Measurements from ENCODE around the gene TSEN2.

DNA sequence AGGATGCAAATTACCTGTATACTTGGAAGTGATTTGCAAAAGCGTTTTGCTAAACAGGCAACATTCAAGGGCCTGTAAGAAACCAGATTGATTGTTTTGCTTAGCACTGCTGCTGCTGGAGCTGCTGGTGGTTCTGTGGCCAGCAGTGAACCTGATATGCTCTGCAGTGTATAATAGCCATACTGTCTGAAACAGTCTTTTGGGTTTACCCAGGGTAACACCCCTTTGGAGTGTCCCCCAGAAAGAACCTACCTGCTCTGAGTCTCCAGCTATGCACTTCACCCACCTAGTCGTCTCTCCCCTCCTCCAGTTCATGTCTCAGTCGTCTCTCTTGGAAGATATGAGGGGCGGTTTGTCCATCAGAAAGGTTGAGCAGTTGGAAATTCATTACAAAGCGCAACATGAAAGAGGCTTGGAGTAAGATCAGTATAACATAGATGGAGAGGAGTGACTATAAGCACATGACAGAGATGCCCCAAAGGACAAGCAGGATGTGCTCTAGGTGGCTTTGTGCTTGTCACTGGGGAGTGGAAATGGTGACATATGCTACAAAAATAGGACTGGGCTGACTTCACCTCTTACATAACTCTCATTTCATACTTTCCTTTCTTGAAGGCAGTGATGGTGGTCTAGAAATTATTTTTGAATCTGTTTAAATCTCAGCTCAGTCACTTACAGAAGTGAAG is 76.4 kb downstream of the TSEN2 start:
- TF ChIP-seq, protein P1, sequence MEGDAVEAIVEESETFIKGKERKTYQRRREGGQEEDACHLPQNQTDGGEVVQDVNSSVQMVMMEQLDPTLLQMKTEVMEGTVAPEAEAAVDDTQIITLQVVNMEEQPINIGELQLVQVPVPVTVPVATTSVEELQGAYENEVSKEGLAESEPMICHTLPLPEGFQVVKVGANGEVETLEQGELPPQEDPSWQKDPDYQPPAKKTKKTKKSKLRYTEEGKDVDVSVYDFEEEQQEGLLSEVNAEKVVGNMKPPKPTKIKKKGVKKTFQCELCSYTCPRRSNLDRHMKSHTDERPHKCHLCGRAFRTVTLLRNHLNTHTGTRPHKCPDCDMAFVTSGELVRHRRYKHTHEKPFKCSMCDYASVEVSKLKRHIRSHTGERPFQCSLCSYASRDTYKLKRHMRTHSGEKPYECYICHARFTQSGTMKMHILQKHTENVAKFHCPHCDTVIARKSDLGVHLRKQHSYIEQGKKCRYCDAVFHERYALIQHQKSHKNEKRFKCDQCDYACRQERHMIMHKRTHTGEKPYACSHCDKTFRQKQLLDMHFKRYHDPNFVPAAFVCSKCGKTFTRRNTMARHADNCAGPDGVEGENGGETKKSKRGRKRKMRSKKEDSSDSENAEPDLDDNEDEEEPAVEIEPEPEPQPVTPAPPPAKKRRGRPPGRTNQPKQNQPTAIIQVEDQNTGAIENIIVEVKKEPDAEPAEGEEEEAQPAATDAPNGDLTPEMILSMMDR (IDR thresholded peaks at IDR 0.05), result no peak
- TF ChIP-seq EP300 (IDR thresholded peaks at IDR 0.05; ENCODE audit: low read depth) (no peak), POLR2AphosphoS5 (IDR thresholded peaks at IDR 0.05) (no peak), POLR2A (IDR thresholded peaks at IDR 0.05) (no peak)

Measured in transverse colon (tissue), 4 donors.